Measurements from ENCODE around the gene CFAP97.
A peak's percentile ranks its signal among the peaks of the same experiment; 100 is the strongest.

DNA sequence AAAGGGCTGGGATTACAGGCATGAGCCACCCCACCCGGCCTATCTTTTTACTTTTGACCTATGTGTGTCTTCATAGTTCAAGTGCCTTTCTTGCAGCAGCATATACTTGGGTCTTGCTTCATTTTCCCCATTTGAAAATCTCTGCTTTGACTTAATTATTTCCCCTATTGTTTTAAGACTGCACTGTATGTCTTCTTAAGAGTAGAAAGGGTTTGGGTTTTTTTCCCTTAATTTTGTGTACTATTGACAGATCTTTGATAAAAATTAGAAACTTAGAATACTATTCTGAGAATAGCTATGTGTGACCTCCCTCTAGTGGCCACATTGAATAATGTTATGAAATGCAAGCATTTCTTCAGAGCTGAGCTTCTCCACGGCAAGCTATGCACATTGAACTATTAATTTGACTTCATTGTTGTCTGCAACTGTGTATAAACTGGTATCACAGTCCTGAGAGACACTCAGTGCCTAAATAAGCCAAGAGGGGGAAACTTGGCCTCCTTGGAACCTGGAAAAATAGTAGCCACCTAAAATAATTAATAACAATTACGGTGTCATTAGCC is 69.4 kb downstream of the CFAP97 start:
- TF ChIP-seq MXI1 (conservative IDR thresholded peaks at IDR 0.05; ENCODE audit: poor library complexity, severe bottlenecking) (no peak), EP300 (conservative IDR thresholded peaks at IDR 0.05; ENCODE audit: poor library complexity, severe bottlenecking) (no peak), EZH2 (IDR thresholded peaks at IDR 0.05; ENCODE audit: borderline replicate concordance, insufficient read depth, low read length, poor library complexity, severe bottlenecking) (no peak), POLR2AphosphoS5 (IDR thresholded peaks at IDR 0.05) (no peak), TAF1 (IDR thresholded peaks at IDR 0.05; ENCODE audit: low read depth) (no peak)
- TF ChIP-seq, protein P1, sequence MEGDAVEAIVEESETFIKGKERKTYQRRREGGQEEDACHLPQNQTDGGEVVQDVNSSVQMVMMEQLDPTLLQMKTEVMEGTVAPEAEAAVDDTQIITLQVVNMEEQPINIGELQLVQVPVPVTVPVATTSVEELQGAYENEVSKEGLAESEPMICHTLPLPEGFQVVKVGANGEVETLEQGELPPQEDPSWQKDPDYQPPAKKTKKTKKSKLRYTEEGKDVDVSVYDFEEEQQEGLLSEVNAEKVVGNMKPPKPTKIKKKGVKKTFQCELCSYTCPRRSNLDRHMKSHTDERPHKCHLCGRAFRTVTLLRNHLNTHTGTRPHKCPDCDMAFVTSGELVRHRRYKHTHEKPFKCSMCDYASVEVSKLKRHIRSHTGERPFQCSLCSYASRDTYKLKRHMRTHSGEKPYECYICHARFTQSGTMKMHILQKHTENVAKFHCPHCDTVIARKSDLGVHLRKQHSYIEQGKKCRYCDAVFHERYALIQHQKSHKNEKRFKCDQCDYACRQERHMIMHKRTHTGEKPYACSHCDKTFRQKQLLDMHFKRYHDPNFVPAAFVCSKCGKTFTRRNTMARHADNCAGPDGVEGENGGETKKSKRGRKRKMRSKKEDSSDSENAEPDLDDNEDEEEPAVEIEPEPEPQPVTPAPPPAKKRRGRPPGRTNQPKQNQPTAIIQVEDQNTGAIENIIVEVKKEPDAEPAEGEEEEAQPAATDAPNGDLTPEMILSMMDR (IDR thresholded peaks at IDR 0.05; ENCODE audit: poor library complexity, severe bottlenecking) = peak; percentile 86
